Upper lobe of right lung (tissue), 1 donor: ENCODE data around the gene CTXN2. TPM values are rescaled to one million over a fixed set of nuclear protein-coding genes. Genes with fewer than 3 reads are reported as not detected.
A peak's percentile ranks its signal among the peaks of the same experiment; 100 is the strongest.

Experiments
- ATAC-seq: fragments of 200-7000 bp; cut with Tn5 transposase; one replicate; pipeline ENCODE4 v1.9.1; 2020; ENCODE audit warnings: mild to moderate bottlenecking, moderate library complexity
- DNase-seq: peaks from one replicate; pipeline ENCODE4 v3.0.0-alpha.2; 2020
- H3K27ac ChIP-seq: fragments of 200-600 bp; one replicate; pipeline ENCODE4 v1.8.0; 2022
- H3K27me3 ChIP-seq: fragments of 200-600 bp; one replicate; pipeline ENCODE4 v1.8.0; 2022; ENCODE audit warnings: mild to moderate bottlenecking
- H3K36me3 ChIP-seq: fragments of 200-600 bp; one replicate; pipeline ENCODE4 v1.8.0; 2022
- H3K4me1 ChIP-seq: fragments of 200-600 bp; one replicate; pipeline ENCODE4 v1.8.0; 2022
- H3K4me3 ChIP-seq: fragments of 200-600 bp; one replicate; pipeline ENCODE4 v1.8.0; 2022; ENCODE audit warnings: mild to moderate bottlenecking
- H3K9me3 ChIP-seq: fragments of 200-600 bp; one replicate; pipeline ENCODE4 v1.8.0; 2022
- intact Hi-C: fragments of 100-400 bp; cut with DNase I; formaldehyde crosslinking; loops from one replicate; pipeline ENCODE4 v1.11.0; 2022
- total RNA-seq: library from RNA; stranded (reverse); fragmentation: NEBNext Ultra II Directional; extraction: Animal tissue kit (Norgen Biotek cat#: 25700); gene quantifications from one replicate; pipeline ENCODE4 v1.2.1, GENCODE V29; 2021
- TF ChIP-seq, protein P1 (sequence below): fragments of 200-600 bp; IDR thresholded peaks from one replicate; pipeline ENCODE4 v1.8.0; 2022; ENCODE audit warnings: antibody characterized with exemption
- donor health status: DM: no; HTN: yes; CAD: no; lungs with severe emphysema.

Gene CTXN2
- total RNA-seq, 1 donor from 2014 or later: not detected

DNA sequence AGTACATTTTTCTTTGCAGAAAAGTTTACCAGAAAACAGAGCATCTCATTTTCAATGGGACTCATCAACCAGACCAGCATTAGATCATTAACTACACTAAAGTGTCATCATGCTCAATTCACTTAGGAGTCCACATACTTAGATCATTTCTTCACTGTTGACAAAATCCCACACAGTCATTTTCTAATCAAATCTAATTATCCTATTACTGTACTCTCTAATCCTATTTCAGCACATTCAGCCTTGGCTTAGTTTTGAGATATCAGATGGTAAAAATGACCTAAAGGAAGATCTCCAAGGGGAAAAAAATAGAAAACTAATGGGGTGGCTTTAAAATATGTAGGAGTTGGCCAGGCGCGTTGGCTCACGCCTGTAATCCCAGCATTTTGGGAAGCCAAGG lies 5.2 kb upstream of the CTXN2 start:
- H3K4me1 ChIP-seq: no peaks in the 10 kb centered on the region
- no peak overlapping the region for H3K27ac ChIP-seq
- ATAC-seq (no peak), DNase-seq (no peak)
- no peaks in the 10 kb centered on the region for H3K36me3 ChIP-seq
- TF ChIP-seq, protein P1, sequence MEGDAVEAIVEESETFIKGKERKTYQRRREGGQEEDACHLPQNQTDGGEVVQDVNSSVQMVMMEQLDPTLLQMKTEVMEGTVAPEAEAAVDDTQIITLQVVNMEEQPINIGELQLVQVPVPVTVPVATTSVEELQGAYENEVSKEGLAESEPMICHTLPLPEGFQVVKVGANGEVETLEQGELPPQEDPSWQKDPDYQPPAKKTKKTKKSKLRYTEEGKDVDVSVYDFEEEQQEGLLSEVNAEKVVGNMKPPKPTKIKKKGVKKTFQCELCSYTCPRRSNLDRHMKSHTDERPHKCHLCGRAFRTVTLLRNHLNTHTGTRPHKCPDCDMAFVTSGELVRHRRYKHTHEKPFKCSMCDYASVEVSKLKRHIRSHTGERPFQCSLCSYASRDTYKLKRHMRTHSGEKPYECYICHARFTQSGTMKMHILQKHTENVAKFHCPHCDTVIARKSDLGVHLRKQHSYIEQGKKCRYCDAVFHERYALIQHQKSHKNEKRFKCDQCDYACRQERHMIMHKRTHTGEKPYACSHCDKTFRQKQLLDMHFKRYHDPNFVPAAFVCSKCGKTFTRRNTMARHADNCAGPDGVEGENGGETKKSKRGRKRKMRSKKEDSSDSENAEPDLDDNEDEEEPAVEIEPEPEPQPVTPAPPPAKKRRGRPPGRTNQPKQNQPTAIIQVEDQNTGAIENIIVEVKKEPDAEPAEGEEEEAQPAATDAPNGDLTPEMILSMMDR: no peak
- H3K9me3 ChIP-seq: no peaks in the 10 kb centered on the region
- H3K4me3 ChIP-seq: no peak overlapping the region
- H3K27me3 ChIP-seq: no peaks in the 10 kb centered on the region
- intact Hi-C loops: no loop called here

- Histone ChIP-seq H3K27me3 (no peaks in the 10 kb centered on the region), H3K36me3 (no peaks in the 10 kb centered on the region), H3K27ac (no peak overlapping the region), H3K4me1 (no peaks in the 10 kb centered on the region), H3K9me3 (no peaks in the 10 kb centered on the region), H3K4me3 (no peak overlapping the region)
- DNase-seq: peak; percentile 82
- intact Hi-C loops: no loop called here
- TF ChIP-seq, protein P1: no peak
- peak; percentile 63 for ATAC-seq
These were observed 412 bp upstream of the CTXN2 start for GRCh38 chr15:48190932-48191573.

GRCh38 chr15:48202068-48202467 lies 10.6 kb downstream of the CTXN2 start:
- no peak overlapping the region for H3K27ac ChIP-seq

GRCh38 chr15:48205981-48206380 lies 14.5 kb downstream of the CTXN2 start, which contains the start of gene SLC12A1:
TSS of gene SLC12A1 (plus strand) at chr15:48206302. CDS start at chr15:48207720, 1,418 bp downstream.
- no peak for ATAC-seq
- intact Hi-C loops: no loop called here

More at GRCh38 chr15:48202068-48202467, 10.6 kb downstream of the CTXN2 start:
- ATAC-seq (no peak), DNase-seq (no peak)
- TF ChIP-seq, protein P1: no peak
- H3K27me3 ChIP-seq: peaks cover 7% of the 10 kb centered on the region
- no peaks in the 10 kb centered on the region for H3K4me1 ChIP-seq
- no peaks in the 10 kb centered on the region for H3K36me3 ChIP-seq
- no peak overlapping the region for H3K4me3 ChIP-seq
- intact Hi-C loops: no loop called here
- H3K9me3 ChIP-seq: no peaks in the 10 kb centered on the region

GRCh38 chr15:48221261-48221660 lies 29.8 kb downstream of the CTXN2 start:
- no peaks in the 10 kb centered on the region for H3K9me3 ChIP-seq
- no peaks in the 10 kb centered on the region for H3K27me3 ChIP-seq
- no peak overlapping the region for H3K27ac ChIP-seq
- DNase-seq: no peak
- intact Hi-C loops: no loop called here
- no peak overlapping the region for H3K4me3 ChIP-seq
- TF ChIP-seq, protein P1: no peak
- no peak for ATAC-seq
- H3K36me3 ChIP-seq: no peaks in the 10 kb centered on the region
- no peaks in the 10 kb centered on the region for H3K4me1 ChIP-seq

More at GRCh38 chr15:48205981-48206380, 14.5 kb downstream of the CTXN2 start, which contains the start of gene SLC12A1:
- DNase-seq: no peak
- TF ChIP-seq, protein P1: no peak
- no peaks in the 10 kb centered on the region for H3K36me3 ChIP-seq
- no peaks in the 10 kb centered on the region for H3K27me3 ChIP-seq
- H3K4me3 ChIP-seq: no peak within 1 kb of the TSS
- H3K9me3 ChIP-seq: no peaks in the 10 kb centered on the region
- no peak within 1 kb of the TSS for H3K27ac ChIP-seq
- no peaks in the 10 kb centered on the region for H3K4me1 ChIP-seq
